GM12872 (cell line): ENCODE results near the gene TUT7.

ENCODE experiments used
- CTCF ChIP-seq: IDR thresholded peaks from 3 replicates; pipeline ENCODE4 v1.5.1; 2011; ENCODE audit warnings: low read depth, mild to moderate bottlenecking, low read length, moderate library complexity; ENCODE audit not compliant: insufficient read depth

TUT7 gene

GRCh38 chr9:86246752-86247161 is 107.5 kb downstream of the TUT7 start:
- TF ChIP-seq CTCF = peak; percentile 57

GRCh38 chr9:86242071-86242470 is 112.1 kb downstream of the TUT7 start:
- TF ChIP-seq CTCF = no peak

DNA sequence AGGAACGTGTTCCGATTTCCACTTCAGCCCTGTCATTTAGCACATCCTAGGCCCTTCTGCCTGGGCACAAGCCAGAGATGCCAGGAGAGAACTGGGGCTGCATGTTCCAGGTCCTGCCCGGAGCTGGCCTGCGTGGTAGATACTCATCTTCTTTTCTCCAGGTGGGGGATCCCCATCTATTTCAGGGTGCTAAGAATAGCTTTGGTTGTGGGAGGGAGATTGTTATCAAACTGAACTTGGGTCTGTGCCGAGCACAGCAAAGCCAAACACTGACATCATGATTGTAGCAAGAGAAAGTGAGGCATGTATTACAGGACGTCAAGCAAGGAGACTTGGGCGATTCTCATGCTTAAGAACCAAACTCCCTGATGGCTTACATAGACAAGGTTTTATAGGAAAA is 113.0 kb downstream of the TUT7 start:
- TF ChIP-seq CTCF = no peak

- TF ChIP-seq CTCF = no peak
Observed at GRCh38 chr9:86238861-86239770, 115.1 kb downstream of the TUT7 start.
